K562 (cell line): ENCODE data around the gene RNF123. TPM values are rescaled to one million over a fixed set of nuclear protein-coding genes. Genes with fewer than 3 reads are reported as not detected.

Experiments
- ATAC-seq: fragments of 200-7000 bp; cut with Tn5 transposase; 3 replicates; pipeline ENCODE4 v1.9.1; 2020; ENCODE audit warnings: moderate library complexity
- BruUV-seq: library from RNA; stranded (reverse); fragments of 400-500 nt; replicated peaks from 2 replicates; lab custom pipeline; 2021; lab: Mats Ljungman, UMichigan
- CTCF ChIA-PET: fragments of 300-600 bp; formaldehyde crosslinking; extraction: SDS; loops from one replicate; lab custom pipeline; 2021; ENCODE audit warnings: low intra/inter-chr PET ratio; lab: Yijun Ruan, JAX
- POLR2A ChIA-PET: fragments of 300-600, 350-650 bp; sonication (Branson Sonifier 250); formaldehyde crosslinking; extraction: SDS; loops from one replicate; lab custom pipeline; 2021; ENCODE audit warnings: antibody characterized with exemption, inconsistent platforms; lab: Yijun Ruan, JAX
- DNase-seq, 4 experiments: peaks; one replicate each; pipeline versions ENCODE4 v3.0.0 to v3.0.0-alpha.2; 2011 to 2018; ENCODE audit warnings: low spot score in 3 of 4, mixed read lengths in 3 of 4; ENCODE audit errors: extremely low read depth in 1 of 4
- FAIRE-seq: peaks from 2 replicates; lab custom pipeline; 2011; peaks lifted over from hg19 to GRCh38; lab: Jason Lieb, UNC
- H2AFZ ChIP-seq: 2 replicates; pipeline ENCODE4 v1.6.0; 2011; ENCODE audit warnings: low read depth, low read length, control low read depth, inconsistent platforms
- H3K27ac ChIP-seq: fragments of 200-600 bp; 3 replicates; pipeline ENCODE4 v1.8.0; 2011; ENCODE audit warnings: low read depth, mild to moderate bottlenecking, control low read depth, inconsistent platforms, low read length, moderate library complexity, mixed read lengths; ENCODE audit errors: extremely low read depth
- H3K27me3 ChIP-seq, 2 experiments: fragments of 300-600 bp in 1 of 2; 2 replicates in 1 of 2; 3 replicates in 1 of 2; pipeline versions ENCODE4 v1.6.0 to v1.8.0; 2011; ENCODE audit warnings: inconsistent platforms in 2 of 2, low read length in 2 of 2, mild to moderate bottlenecking in 1 of 2, mixed read lengths in 1 of 2, moderate library complexity in 1 of 2; ENCODE audit not compliant: control insufficient read depth in 2 of 2, insufficient read depth in 2 of 2
- H3K36me3 ChIP-seq: fragments of 300-600 bp; 3 replicates; pipeline ENCODE4 v1.8.0; 2011; ENCODE audit warnings: mild to moderate bottlenecking, low read length, inconsistent platforms; ENCODE audit not compliant: control insufficient read depth, insufficient read depth
- H3K4me1 ChIP-seq, 2 experiments: fragments of 200-600 bp in 1 of 2; replicated peaks in 1 of 2; 2 replicates in 1 of 2; 3 replicates in 1 of 2; pipeline versions ENCODE4 v1.5.1 to v1.8.0; 2011; ENCODE audit warnings: inconsistent platforms in 2 of 2, low read length in 2 of 2, mild to moderate bottlenecking in 1 of 2, mixed read lengths in 1 of 2, moderate library complexity in 1 of 2; ENCODE audit not compliant: control insufficient read depth in 2 of 2, insufficient read depth in 2 of 2
- H3K4me2 ChIP-seq: 2 replicates; pipeline ENCODE4 v1.6.1; 2011; ENCODE audit warnings: low read length, control low read depth, inconsistent platforms, mixed read lengths; ENCODE audit not compliant: insufficient read depth
- H3K4me3 ChIP-seq: fragments of 200-600 bp; sonication (generic), shearing (Covaris generic); 2 replicates; pipeline ENCODE4 v1.5.1; 2016; ENCODE audit warnings: control low read depth, inconsistent platforms
- H3K79me2 ChIP-seq: fragments of 200-600 bp; 3 replicates; pipeline ENCODE4 v1.8.0; 2011; ENCODE audit warnings: low read length, inconsistent platforms; ENCODE audit not compliant: control insufficient read depth, insufficient read depth
- H3K9ac ChIP-seq, 2 experiments: 2 replicates each; pipeline versions ENCODE4 v1.6.0 to v1.6.1; 2011; ENCODE audit warnings: low read depth in 2 of 2, low read length in 2 of 2, control low read depth in 1 of 2, inconsistent platforms in 1 of 2, mild to moderate bottlenecking in 1 of 2, mixed read lengths in 1 of 2; ENCODE audit not compliant: insufficient read depth in 1 of 2
- H3K9me1 ChIP-seq: one replicate; pipeline ENCODE4 v1.6.0; 2011; ENCODE audit warnings: inconsistent platforms, mild to moderate bottlenecking, low read length, moderate library complexity; ENCODE audit not compliant: control insufficient read depth, insufficient read depth
- H3K9me3 ChIP-seq: replicated peaks from 2 replicates; pipeline ENCODE4 v1.5.1; 2011; ENCODE audit warnings: low read depth, low read length, inconsistent platforms; ENCODE audit not compliant: control insufficient read depth, insufficient read depth
- H4K20me1 ChIP-seq: replicated peaks from 2 replicates; pipeline ENCODE4 v1.6.1; 2011; ENCODE audit warnings: low read length, inconsistent platforms, mixed read lengths; ENCODE audit not compliant: control insufficient read depth, insufficient read depth
- CHCHD3 ChIP-seq: fragments of 250-450 bp; sonication (Bioruptor Pico); IDR thresholded peaks from 2 replicates; pipeline ENCODE4 v2.1.2; 2022; ENCODE audit warnings: mild to moderate bottlenecking
- NFATC3 ChIP-seq: fragments of 450-650 bp; IDR thresholded peaks from 2 replicates; pipeline ENCODE4 v1.6.1; 2017; ENCODE audit warnings: mild to moderate bottlenecking
- SMARCA5 ChIP-seq: fragments of 450-650 bp; IDR thresholded peaks from 2 replicates; pipeline ENCODE4 v1.6.1; 2016
- STAT5A ChIP-seq: IDR thresholded peaks from 2 replicates; pipeline ENCODE4 v1.6.1; 2012; ENCODE audit warnings: low read length, inconsistent platforms, borderline replicate concordance
- WHSC1 ChIP-seq: IDR thresholded peaks from one replicate; pipeline ENCODE4 v1.6.1; 2012; ENCODE audit warnings: low read length, control low read depth, inconsistent platforms
- ZNF717 ChIP-seq: fragments of 250-450 bp; sonication (Bioruptor Pico); IDR thresholded peaks from 2 replicates; pipeline ENCODE4 v1.5.0; 2021
- ZZZ3 ChIP-seq: fragments of 450-650 bp; IDR thresholded peaks from 2 replicates; pipeline ENCODE4 v1.6.1; 2016; ENCODE audit warnings: antibody characterized with exemption, mild to moderate bottlenecking, moderate library complexity
- WGBS: fragments of 100-300 bp; shearing (Covaris generic); methylation state at CpG from one replicate; pipeline ENCODE4 v1.1.6; 2016; ENCODE audit warnings: low coverage, mixed read lengths; ENCODE audit not compliant: insufficient coverage; ENCODE audit errors: missing lambda C conversion rate; 5-methylcytosine and 5-hydroxymethylcytosine counted together
- in situ Hi-C: fragments of 300-500 bp; cut with MboI; formaldehyde crosslinking; loops from 4 replicates; pipeline ENCODE4 v1.15.0; 2018; ENCODE audit warnings: inconsistent platforms, mixed read lengths
- intact Hi-C: fragments of 100-400 bp; cut with micrococcal nuclease; formaldehyde crosslinking; loops from 2 replicates; pipeline ENCODE4 v1.14.2; 2022
- polyA plus RNA-seq, 8 experiments: library from polyadenylated mRNA; depleted of rRNA in 4 of 8; stranded (reverse) in 5 of 8; unstranded in 3 of 8; fragments of >200 nt; fragmentation: Nextera tagmentation in 2 of 8; fragmentation: Illumina TruSeq in 1 of 8; extraction: Ambion mirVana in 2 of 8; extraction: Trizol in 1 of 8; gene quantifications; 2 replicates each; pipeline versions ENCODE4 v1.2.1 to v1.2.3, GENCODE V29; 2011 to 2014; ENCODE audit warnings: inconsistent platforms in 1 of 8, missing spikeins in 1 of 8
- total RNA-seq, 7 experiments: library from RNA; depleted of rRNA in 6 of 7; stranded (reverse); fragments of >200 nt in 6 of 7; fragmentation: Illumina TruSeq in 2 of 7; extraction: Trizol in 2 of 7; gene quantifications; 2 replicates each; pipeline versions ENCODE4 v1.2.1 to v1.2.3, GENCODE V29; 2011 to 2021; ENCODE audit warnings: low replicate concordance in 1 of 7
- TF ChIP-seq, protein P1 (sequence below): sonication (generic); formaldehyde crosslinking; IDR thresholded peaks from 2 replicates; pipeline ENCODE4 v1.8.0; 2022; ENCODE audit warnings: mild to moderate bottlenecking, low read depth, missing genetic modification reagents
- TF ChIP-seq, protein P2 (sequence below): sonication (generic); formaldehyde crosslinking; IDR thresholded peaks from 2 replicates; pipeline ENCODE4 v1.8.0; 2022; ENCODE audit warnings: missing genetic modification reagents, mild to moderate bottlenecking, borderline replicate concordance

RNF123 gene
- total and polyA plus RNA-seq, 9 of the 15 experiments (the other 6 are each of a cell fraction or from before 2014, with no cell fraction given): 8.7 to 53.1 (median 17.5) TPM

DNA sequence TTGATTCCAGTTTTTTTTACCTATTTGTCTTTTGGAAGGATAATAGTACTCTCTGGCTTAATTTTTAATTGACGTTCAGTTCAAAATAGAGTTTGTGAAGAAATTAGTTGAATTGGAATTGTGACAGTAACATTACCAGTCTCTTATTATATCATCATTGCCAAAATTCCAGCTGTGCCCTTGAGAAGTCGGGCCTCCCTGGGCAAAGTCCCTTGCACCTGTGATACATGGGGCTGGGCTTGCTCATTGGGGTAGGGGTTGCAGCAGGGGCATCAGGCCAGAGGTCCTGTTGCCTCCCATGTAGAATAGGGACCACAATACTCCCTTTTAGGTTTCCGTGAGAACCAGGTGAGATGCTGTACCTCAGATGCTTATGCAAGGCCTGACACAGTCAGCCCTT, 43.1 kb upstream of the RNF123 start:
- POLR2A ChIA-PET: interaction anchor here (0.6 to 1.3 kb wide), 2 partner anchors 9 to 14 kb away, joined by 3 read pairs; no protein-coding TSS in a partner anchor
- CTCF ChIA-PET: no interaction called here
- Histone ChIP-seq H3K4me2 (no peak overlapping the region), H3K9me1 (no peaks in the 10 kb centered on the region), H3K9me3 (no peaks in the 10 kb centered on the region), H4K20me1 (no peaks in the 10 kb centered on the region), H3K27me3 (no peaks in the 10 kb centered on the region), H3K36me3 (no peaks in the 10 kb centered on the region), H3K9ac (no peak overlapping the region), H2AFZ (no peak overlapping the region), H3K4me1 (peaks cover 3 to 8% of the 10 kb centered on the region in 2 experiments; a peak in 3 of 5 replicates), H3K4me3 (no peak overlapping the region), H3K79me2 (no peaks in the 10 kb centered on the region), H3K27ac (no peak overlapping the region)
- no peak for ATAC-seq
- BruUV-seq: no TSS peak
- 30% methylated on average over 3 of the region's 3 CpGs for WGBS
- DNase-seq: no peak
- no peak for FAIRE-seq
- in situ Hi-C loops (no loop called here), intact Hi-C loops (no loop called here)
- TF ChIP-seq, protein P1, sequence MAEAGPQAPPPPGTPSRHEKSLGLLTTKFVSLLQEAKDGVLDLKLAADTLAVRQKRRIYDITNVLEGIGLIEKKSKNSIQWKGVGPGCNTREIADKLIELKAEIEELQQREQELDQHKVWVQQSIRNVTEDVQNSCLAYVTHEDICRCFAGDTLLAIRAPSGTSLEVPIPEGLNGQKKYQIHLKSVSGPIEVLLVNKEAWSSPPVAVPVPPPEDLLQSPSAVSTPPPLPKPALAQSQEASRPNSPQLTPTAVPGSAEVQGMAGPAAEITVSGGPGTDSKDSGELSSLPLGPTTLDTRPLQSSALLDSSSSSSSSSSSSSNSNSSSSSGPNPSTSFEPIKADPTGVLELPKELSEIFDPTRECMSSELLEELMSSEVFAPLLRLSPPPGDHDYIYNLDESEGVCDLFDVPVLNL: no peak
- TF ChIP-seq SMARCA5: no peak
- TF ChIP-seq STAT5A: no peak
- no peak for TF ChIP-seq ZZZ3
- TF ChIP-seq, protein P2, sequence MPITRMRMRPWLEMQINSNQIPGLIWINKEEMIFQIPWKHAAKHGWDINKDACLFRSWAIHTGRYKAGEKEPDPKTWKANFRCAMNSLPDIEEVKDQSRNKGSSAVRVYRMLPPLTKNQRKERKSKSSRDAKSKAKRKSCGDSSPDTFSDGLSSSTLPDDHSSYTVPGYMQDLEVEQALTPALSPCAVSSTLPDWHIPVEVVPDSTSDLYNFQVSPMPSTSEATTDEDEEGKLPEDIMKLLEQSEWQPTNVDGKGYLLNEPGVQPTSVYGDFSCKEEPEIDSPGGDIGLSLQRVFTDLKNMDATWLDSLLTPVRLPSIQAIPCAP (CRISPR knock-in tag): no peak
- no peak for TF ChIP-seq ZNF717 (CRISPR knock-in tag)
- TF ChIP-seq CHCHD3: no peak
- TF ChIP-seq WHSC1: no peak
- no peak for TF ChIP-seq NFATC3
